ENCODE results near the gene SPDYE9.
"Not testable (repeated sequence)": the region's sequence is repeated elsewhere in the genome, so short reads cannot be mapped to it uniquely, and the experiment has no call there.

SPDYE9 gene, protein sequence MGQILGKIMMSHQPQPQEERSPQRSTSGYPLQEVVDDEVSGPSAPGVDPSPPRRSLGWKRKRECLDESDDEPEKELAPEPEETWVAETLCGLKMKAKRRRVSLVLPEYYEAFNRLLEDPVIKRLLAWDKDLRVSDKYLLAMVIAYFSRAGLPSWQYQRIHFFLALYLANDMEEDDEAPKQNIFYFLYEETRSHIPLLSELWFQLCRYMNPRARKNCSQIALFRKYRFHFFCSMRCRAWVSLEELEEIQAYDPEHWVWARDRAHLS

DNA sequence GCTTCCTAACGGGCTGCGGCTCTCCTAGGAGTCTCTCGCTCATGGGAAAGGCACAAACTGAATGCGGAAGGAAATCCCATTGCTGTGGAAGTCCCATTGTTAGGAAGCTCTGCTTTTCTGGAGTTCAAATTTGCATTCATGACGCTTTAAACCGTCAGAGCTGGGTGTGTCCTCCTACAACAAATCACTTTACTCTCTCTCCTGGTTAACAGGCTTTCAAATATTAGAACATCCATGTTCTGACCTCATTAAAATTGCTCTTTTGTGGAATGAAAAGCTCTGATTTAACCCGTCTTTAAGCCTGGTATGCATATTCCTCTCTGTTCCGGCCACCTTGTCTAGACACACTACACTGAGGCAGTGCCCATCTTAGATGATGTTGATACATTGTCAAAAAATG is at the start of gene SPDYE9:
Gene SPDYE9 (minus strand): TSS at position 101 of the 400 bp plus-strand sequence. CDS start 1,800 bp downstream, outside the sequence.
- FAIRE-seq, result not testable (repeated sequence)

DNA sequence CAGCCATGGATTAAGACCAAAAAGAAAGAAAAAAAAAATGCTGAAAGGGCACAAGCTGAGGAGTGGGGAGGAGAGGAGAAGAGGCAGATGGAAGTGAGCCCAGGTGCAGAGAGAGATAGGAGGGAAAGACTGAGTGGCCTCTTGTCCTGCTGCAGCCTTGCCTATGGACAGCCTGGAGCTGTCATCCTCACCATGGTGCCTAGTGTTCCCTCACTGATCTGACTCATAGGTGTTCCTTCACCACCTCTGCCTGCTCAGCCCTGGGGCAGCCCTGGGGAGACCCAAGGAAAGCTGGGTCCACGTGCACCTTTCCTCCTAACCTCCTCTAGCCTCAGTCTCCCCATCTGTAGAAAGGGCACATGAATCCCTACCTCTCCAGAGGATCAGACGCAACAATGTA is 49.0 kb upstream of the SPDYE9 start:
- not testable (repeated sequence) for FAIRE-seq

More for the DNA sequence above, at the start of gene SPDYE9:
- DNase-seq (ENCODE audit: low spot score), result not testable (repeated sequence)

DNA sequence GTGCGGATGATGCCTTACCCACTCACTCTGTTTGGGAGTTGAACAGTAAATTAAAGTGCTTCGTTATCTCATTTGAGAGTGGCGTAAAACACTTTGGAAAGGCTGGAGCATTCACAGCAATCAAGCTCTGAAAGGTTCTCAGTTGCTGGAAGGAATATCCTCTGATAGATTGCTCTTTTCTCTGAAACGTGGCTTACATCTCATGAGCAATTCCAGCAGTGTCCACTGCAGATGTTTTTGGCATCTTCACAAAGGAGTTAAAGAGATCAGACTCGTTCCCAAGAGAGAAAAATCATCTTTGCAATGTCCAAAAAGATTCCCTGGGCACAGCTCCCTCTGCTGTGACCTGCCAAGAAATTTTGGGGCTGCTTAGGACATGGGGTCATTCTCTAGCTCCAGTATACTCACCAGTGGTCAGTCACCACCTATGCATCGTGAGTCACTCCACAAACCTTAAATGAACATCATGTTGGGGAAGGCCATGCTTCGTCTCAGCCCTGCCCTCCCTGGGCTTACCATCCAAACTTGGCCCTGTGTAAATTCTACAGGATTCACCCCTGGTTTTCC is 46.9 kb upstream of the SPDYE9 start:
- not testable (repeated sequence) for FAIRE-seq; DNase-seq (ENCODE audit: low spot score)

More for the DNA sequence above, 49.0 kb upstream of the SPDYE9 start:
- DNase-seq (ENCODE audit: low spot score), result not testable (repeated sequence)

DNA sequence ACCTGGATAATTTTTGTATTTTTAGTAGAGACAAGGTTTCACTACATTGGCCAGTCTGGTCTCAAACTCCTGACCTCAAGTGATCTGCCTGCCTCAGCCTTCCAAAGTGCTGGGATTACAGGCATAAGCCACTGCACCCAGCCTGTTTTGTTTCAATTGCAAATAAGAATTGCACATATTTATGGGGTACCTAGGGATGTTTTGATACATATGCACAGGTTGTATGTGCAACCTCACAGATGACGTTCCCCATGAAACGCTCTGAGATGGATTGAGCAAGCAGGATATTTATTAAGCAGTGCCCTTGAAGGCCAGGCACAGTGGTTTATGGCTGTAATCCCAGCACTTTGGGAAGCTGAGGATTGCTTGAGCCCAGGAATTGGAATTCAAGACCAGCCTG is 44.8 kb upstream of the SPDYE9 start:
- not testable (repeated sequence) for DNase-seq (ENCODE audit: low spot score); FAIRE-seq

DNA sequence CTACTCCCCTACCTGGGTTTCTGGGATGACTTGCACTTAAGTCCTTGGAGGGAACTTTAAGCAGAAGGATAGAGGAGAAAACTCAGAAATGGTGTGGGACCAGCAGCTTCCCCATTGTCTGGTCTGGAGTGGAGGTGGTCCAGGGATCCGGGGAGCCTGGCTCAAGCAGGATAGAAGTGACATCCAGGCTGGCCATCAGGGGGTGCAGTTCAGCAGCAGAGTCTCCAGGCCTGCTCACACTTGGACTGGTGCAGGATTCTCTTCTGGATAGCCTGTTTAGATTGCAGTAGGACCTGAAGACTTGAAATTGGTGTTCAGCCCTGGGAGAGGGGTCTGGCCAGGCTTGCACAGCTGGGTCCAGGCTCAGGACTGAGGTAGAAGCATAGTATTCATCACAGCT is 38.3 kb upstream of the SPDYE9 start:
- FAIRE-seq; DNase-seq (ENCODE audit: low spot score): not testable (repeated sequence)

DNA sequence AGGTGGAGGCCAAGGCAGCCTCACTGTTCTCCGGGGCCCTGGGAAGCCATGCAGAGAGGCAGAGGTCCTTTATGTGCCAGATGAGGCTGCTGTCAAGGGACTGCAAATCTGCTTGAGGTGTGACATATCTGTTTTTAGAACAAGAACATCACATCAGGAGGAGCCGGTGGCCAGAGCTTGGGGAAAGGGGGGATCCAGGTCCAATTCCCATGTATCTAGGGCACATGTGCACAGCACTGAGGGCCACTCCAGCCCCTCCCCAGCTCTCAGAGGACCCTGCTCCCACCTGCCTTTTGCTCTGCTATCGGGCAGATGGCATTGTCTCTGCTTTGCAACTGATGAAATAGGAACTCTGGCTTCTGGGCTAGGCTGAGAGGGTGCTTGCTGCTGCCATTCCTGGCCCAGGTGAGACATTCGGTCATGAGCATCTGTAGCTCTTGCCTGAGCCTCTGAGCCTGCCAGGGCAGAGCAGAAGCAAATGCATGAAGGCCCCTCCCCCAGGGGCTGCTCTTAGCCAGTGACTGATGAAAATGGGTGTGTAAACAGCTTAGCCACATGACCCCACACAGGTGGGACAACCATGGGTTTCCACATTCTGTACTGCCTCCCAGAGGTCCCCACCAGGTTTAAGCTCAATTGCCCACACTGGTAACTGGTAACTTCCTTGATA is 37.1 kb upstream of the SPDYE9 start:
- not testable (repeated sequence) for FAIRE-seq; DNase-seq (ENCODE audit: low spot score)

DNA sequence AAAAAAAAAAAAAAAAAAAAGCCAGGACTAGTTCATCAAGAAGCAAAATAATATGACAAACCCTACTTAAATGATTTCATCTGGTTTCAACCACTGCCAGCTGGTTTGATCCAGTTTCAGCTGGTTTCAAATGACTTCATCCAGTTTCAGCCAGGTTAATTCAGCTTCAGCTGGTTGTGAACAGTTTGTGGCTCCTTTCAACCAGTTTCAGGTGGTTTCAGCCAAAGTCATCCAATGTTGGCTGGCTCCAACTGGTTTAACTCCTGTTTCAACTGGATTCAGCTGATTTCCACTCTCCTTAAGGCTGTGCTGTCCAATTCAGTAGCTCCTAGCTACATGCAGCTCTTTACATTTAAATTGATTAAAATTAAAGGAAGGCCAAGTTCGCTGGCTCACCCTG is 32.3 kb upstream of the SPDYE9 start:
- DNase-seq (ENCODE audit: low spot score); FAIRE-seq: not testable (repeated sequence)

DNA sequence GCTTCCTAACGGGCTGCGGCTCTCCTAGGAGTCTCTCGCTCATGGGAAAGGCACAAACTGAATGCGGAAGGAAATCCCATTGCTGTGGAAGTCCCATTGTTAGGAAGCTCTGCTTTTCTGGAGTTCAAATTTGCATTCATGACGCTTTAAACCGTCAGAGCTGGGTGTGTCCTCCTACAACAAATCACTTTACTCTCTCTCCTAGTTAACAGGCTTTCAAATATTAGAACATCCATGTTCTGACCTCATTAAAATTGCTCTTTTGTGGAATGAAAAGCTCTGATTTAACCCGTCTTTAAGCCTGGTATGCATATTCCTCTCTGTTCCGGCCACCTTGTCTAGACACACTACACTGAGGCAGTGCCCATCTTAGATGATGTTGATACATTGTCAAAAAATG is 28.0 kb downstream of the SPDYE9 start, which contains the start of gene SPDYE11:
Gene SPDYE11 (minus strand): TSS at position 101 of the 400 bp plus-strand sequence. CDS start 1,800 bp downstream, outside the sequence.
- FAIRE-seq, result not testable (repeated sequence)

DNA sequence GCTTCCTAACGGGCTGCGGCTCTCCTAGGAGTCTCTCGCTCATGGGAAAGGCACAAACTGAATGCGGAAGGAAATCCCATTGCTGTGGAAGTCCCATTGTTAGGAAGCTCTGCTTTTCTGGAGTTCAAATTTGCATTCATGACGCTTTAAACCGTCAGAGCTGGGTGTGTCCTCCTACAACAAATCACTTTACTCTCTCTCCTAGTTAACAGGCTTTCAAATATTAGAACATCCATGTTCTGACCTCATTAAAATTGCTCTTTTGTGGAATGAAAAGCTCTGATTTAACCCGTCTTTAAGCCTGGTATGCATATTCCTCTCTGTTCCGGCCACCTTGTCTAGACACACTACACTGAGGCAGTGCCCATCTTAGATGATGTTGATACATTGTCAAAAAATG is 56.2 kb downstream of the SPDYE9 start, which contains the start of gene SPDYE8:
Gene SPDYE8 (minus strand): TSS at position 101 of the 400 bp plus-strand sequence. CDS start 1,800 bp downstream, outside the sequence.
- DNase-seq (ENCODE audit: low spot score); FAIRE-seq: not testable (repeated sequence)

More for the DNA sequence above, 28.0 kb downstream of the SPDYE9 start, which contains the start of gene SPDYE11:
- not testable (repeated sequence) for DNase-seq (ENCODE audit: low spot score)
